GM18499 (cell line): ENCODE data around the gene MORN5.

Experiments used
- ATAC-seq: cut with Tn5 transposase; IDR thresholded peaks from one replicate; pipeline ENCODE4 v1.9.1; 2021; ENCODE audit warnings: moderate number of reproducible peaks; ENCODE audit not compliant: insufficient read depth, unreplicated experiment

The MORN5 gene

DNA sequence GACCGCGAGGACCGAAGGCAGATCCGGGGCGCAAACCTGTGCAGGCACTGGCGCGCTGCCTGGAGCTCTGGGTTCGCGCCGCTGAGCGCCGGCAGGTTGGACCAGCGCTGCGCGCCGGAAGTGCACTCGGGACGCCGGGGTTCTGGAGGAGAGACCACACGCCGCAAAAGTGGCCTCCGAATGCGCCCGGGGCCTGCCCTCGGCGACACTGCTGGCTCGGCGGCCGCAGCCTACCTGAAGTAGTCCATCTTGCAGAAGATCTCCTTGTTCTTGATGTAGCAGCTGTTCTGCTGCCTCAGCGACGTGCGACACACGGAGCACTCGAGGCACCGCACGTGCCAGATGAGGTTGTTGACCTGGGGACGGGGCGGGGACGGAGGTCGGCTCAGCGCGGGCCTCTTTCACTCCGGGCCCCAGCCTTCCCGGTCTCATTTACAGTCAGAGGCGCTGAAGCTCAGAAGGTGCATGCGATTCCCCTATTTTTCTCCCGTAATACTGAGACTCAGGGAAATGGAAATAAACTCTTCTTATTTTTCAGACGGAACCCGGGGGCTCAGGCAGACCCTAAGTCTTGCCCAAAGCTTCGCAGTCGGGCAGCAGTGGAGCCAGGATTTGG is 66.5 kb downstream of the MORN5 start:
- no peak for ATAC-seq

DNA sequence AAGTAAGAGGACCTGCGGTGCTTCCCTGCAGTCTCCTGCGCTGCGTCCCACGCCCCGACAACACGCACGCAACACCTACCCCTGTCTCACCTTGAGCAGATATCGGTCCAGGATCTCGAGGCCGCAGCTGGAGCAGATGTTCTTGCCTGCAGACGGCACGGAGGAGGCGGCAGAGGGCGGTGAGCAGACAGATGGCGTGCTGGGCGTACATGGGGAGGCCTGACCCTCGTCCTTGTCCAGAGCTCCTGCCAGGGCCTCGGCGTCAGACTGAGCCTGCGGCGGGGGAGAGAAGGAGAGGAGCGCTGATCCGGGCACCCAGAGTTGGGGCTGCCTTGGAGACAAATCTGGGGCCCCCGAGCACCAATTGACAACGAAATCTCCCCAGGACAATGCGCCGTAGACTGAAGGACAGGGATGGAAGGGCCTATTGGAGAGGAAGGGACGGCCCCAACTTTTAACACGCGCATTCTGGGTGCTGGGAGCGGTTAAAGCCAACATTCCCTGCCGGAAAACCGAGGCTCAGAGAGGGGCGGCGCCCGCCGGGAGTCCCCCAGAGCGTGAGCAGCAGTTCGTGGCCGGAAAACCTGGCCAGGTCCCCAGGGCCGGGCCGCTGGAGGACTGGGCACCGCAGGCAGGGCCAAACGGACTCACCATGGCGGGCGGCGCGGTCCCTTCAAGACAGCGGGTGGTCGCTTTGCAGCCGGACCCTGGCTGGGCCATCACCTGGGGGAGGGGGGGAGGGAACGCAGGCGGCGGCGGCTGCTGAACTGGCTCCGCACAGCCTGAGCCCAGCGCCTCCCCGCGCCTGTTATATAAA is 67.3 kb downstream of the MORN5 start:
- no peak for ATAC-seq

GRCh38 chr9:122227575-122227900 is 67.8 kb downstream of the MORN5 start:
- ATAC-seq, result no peak

- no peak for ATAC-seq
Observed at GRCh38 chr9:122228191-122228567, 68.5 kb downstream of the MORN5 start.

- no peak for ATAC-seq
Observed at GRCh38 chr9:122228568-122229484, 69.1 kb downstream of the MORN5 start, which contains the start of gene LHX6. TSS of gene LHX6 (minus strand) at chr9:122228957. CDS start at chr9:122228740, 217 bp downstream.

GRCh38 chr9:122229485-122229837 is 69.8 kb downstream of the MORN5 start:
- no peak for ATAC-seq

DNA sequence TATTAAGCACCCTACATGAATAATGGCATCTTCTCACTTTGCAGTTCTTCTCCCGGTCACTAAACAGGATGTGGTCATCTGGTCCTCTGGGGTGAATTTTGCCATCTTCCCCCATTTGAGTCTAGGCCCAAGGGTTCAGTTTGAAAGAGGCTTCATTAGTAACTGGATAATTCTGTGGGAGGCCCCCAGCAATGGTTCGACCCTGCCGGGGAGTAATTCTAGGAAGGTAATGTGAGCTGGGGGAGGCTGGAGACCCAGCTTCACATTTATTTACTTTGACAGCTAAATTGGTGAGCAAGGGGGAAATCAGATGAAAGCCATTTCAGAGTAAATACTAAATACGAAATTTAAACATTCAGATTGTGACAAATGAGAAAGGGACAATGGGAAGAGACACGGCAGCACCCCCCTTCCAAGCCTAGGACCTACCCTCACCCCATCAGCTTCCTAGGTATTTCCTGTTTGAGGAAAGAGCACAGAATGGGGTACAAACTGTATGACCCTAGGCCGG is 73.1 kb downstream of the MORN5 start:
- ATAC-seq, result no peak

DNA sequence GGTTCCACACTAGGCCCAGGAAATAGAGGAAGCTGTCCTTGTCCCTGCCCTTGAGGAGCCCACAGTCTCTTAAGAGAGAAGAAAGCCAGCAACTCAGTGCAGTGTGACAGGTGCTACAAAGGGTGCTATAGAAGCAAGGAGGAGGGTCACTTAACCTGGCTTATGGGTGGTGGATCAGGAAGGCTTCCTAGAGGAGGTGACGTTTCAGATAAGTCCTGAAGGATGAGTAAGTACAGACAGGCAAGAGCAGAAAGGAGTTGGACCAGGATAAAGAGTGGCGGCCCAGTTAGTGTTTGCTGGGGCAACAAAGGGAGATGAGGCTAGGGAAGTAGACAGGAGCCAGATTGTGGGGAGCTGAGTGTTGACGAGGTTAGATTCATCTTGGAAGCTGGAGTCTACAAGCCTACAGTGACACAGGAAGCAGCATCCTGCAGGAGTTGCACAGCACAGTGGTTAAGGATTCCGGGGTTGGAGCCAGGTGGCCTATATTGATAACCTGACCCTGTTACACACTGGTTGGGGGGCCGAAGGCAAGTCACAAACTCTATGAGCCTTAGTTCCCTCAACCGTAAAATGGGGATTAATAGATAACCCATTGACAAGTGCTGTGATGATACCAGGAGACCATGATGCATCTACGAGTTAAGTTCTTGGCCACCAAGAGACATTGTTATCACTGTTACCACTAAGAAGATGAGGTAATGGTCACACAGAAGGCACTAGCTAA is 74.5 kb downstream of the MORN5 start:
- ATAC-seq, result no peak

GRCh38 chr9:122236681-122237080 is 77.0 kb downstream of the MORN5 start:
- ATAC-seq, result no peak

DNA sequence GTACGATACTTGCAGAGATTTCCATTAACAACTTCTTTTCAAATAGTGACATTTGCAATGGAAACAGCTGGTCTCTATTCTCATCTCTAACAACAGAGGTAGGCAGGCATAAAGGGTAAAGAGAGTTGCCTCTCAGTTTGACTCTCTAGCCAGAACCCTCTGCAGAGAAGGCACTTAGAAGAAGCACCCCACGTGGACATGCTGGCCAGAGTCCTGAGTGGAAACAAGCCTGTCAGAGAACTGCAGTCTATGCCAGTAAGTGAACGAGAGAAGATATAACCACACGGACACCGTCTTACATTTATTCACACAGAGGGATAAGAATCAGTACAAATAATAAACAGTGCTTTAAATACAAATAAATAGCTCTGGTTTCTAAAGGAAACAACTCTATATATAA is 80.0 kb downstream of the MORN5 start:
- no peak for ATAC-seq

- no peak for ATAC-seq
Observed at GRCh38 chr9:122244349-122244748, 84.6 kb downstream of the MORN5 start.

- ATAC-seq, result no peak
Observed at GRCh38 chr9:122246666-122247065, 87.0 kb downstream of the MORN5 start.

- ATAC-seq, result no peak
Observed at GRCh38 chr9:122248448-122248865, 88.7 kb downstream of the MORN5 start.
